Measurements from ENCODE around the gene SLC6A13.

- no peak for TF ChIP-seq CTCF (conservative IDR thresholded peaks at IDR 0.05; ENCODE audit: low read depth, low read length)
- TF ChIP-seq EZH2 (IDR thresholded peaks at IDR 0.05; ENCODE audit: low read length, unreplicated experiment), result no peak
Measured at GRCh38 chr12:211142-211465, 51.5 kb downstream of the SLC6A13 start.

Measured in PC-3 (cell line).